Type B pancreatic cell (in vitro differentiated cells): ENCODE data around the gene TMEM38B. TPM values are rescaled to one million over a fixed set of nuclear protein-coding genes. Genes with fewer than 3 reads are reported as not detected.
"Not testable (repeated sequence)": the region's sequence is repeated elsewhere in the genome, so short reads cannot be mapped to it uniquely, and the experiment has no call there.

Source experiments
- DNase-seq: peaks from one replicate; pipeline ENCODE4 v3.0.0; 2021; ENCODE audit warnings: mixed read lengths; ENCODE audit not compliant: unreplicated experiment; ENCODE audit errors: extremely low spot score
- H3K27ac Mint-ChIP-seq: 2 replicates; pipeline ENCODE4 v1.8.0; 2021; ENCODE audit warnings: mild to moderate bottlenecking, mixed read lengths
- H3K27me3 Mint-ChIP-seq: 2 replicates; pipeline ENCODE4 v1.8.0; 2021; ENCODE audit warnings: mixed read lengths
- H3K36me3 Mint-ChIP-seq: 2 replicates; pipeline ENCODE4 v1.8.0; 2021; ENCODE audit warnings: mixed read lengths
- H3K4me1 Mint-ChIP-seq: one replicate; pipeline ENCODE4 v1.8.0; 2021; ENCODE audit warnings: mixed read lengths; ENCODE audit not compliant: unreplicated experiment
- H3K4me3 Mint-ChIP-seq: 2 replicates; pipeline ENCODE4 v1.8.0; 2021; ENCODE audit warnings: mild to moderate bottlenecking, mixed read lengths
- H3K9me3 Mint-ChIP-seq: 2 replicates; pipeline ENCODE4 v1.8.0; 2021; ENCODE audit warnings: mixed read lengths
- CTCF ChIP-seq: fragments of 200-600 bp; sonication (generic); conservative IDR thresholded peaks from 2 replicates; pipeline ENCODE4 v1.5.0; 2021; ENCODE audit warnings: antibody characterized with exemption, mild to moderate bottlenecking
- total RNA-seq: library from RNA; stranded (reverse); gene quantifications from 2 replicates; pipeline ENCODE4 v1.2.1, GENCODE V29; 2021; ENCODE audit warnings: low replicate concordance

TMEM38B gene
- total RNA-seq, 1 donor from 2014 or later, result 21.3 TPM

- no peak overlapping the region for H3K4me3 Mint-ChIP-seq
- no peaks in the 10 kb centered on the region for H3K9me3 Mint-ChIP-seq
- no peak overlapping the region for H3K27ac Mint-ChIP-seq
- peaks cover 3% of the 10 kb centered on the region for H3K36me3 Mint-ChIP-seq
- H3K4me1 Mint-ChIP-seq, result no peaks in the 10 kb centered on the region
- H3K27me3 Mint-ChIP-seq, result no peaks in the 10 kb centered on the region
- no peak for DNase-seq
- no peak for TF ChIP-seq CTCF
Observed at GRCh38 chr9:105702207-105702606, 7.9 kb downstream of the TMEM38B start.

- H3K27me3 Mint-ChIP-seq, H3K4me3 Mint-ChIP-seq, H3K36me3 Mint-ChIP-seq, H3K4me1 Mint-ChIP-seq, H3K27ac Mint-ChIP-seq, H3K9me3 Mint-ChIP-seq, DNase-seq: not testable (repeated sequence)
Observed at GRCh38 chr9:105703638-105704037, 9.3 kb downstream of the TMEM38B start.

GRCh38 chr9:105706156-105706555 lies 11.8 kb downstream of the TMEM38B start:
- Mint-ChIP-seq H3K27ac (no peak overlapping the region), H3K4me3 (no peak overlapping the region), H3K27me3 (no peaks in the 10 kb centered on the region), H3K9me3 (no peaks in the 10 kb centered on the region), H3K36me3 (peaks cover 3% of the 10 kb centered on the region), H3K4me1 (no peaks in the 10 kb centered on the region)
- DNase-seq, result no peak
- TF ChIP-seq CTCF, result no peak

GRCh38 chr9:105708405-105708804 lies 14.1 kb downstream of the TMEM38B start:
- no peak for TF ChIP-seq CTCF
- H3K27me3 Mint-ChIP-seq, result no peaks in the 10 kb centered on the region
- H3K36me3 Mint-ChIP-seq, result peaks cover 6% of the 10 kb centered on the region
- H3K9me3 Mint-ChIP-seq, result no peaks in the 10 kb centered on the region
- H3K4me1 Mint-ChIP-seq, result no peaks in the 10 kb centered on the region
- H3K27ac Mint-ChIP-seq, result no peak overlapping the region
- no peak overlapping the region for H3K4me3 Mint-ChIP-seq
- DNase-seq, result no peak

GRCh38 chr9:105710638-105711037 lies 16.3 kb downstream of the TMEM38B start:
- Mint-ChIP-seq H3K4me1 (no peaks in the 10 kb centered on the region), H3K27ac (no peak overlapping the region), H3K9me3 (no peaks in the 10 kb centered on the region), H3K36me3 (peaks cover 9% of the 10 kb centered on the region), H3K27me3 (no peaks in the 10 kb centered on the region), H3K4me3 (no peak overlapping the region)
- DNase-seq, result no peak
- no peak for TF ChIP-seq CTCF

GRCh38 chr9:105711867-105712266 lies 17.5 kb downstream of the TMEM38B start:
- no peak for DNase-seq
- H3K4me3 Mint-ChIP-seq, result no peak overlapping the region
- no peaks in the 10 kb centered on the region for H3K27me3 Mint-ChIP-seq
- H3K36me3 Mint-ChIP-seq, result peaks cover 6% of the 10 kb centered on the region
- TF ChIP-seq CTCF, result no peak
- H3K9me3 Mint-ChIP-seq, result no peaks in the 10 kb centered on the region
- H3K27ac Mint-ChIP-seq, result no peak overlapping the region
- no peaks in the 10 kb centered on the region for H3K4me1 Mint-ChIP-seq
